WTC11 (cell line): Measurements from ENCODE around the gene C2CD5. TPM values are rescaled to one million over a fixed set of nuclear protein-coding genes. Genes with fewer than 3 reads are reported as not detected.

Experiments
- ATAC-seq: fragments of 200-7000 bp; cut with Tn5 transposase; 2 replicates; pipeline ENCODE4 v1.10.0; 2021; ENCODE audit warnings: mild to moderate bottlenecking, moderate library complexity
- CTCF ChIA-PET: fragments of 300-600 bp; sonication (Branson Sonifier 250); formaldehyde crosslinking; loops from one replicate; lab custom pipeline; 2021; ENCODE audit warnings: antibody characterized with exemption; lab: Charles Lee
- POLR2A ChIA-PET: fragments of 350-600 bp; sonication (Branson Sonifier 250); formaldehyde crosslinking; loops from one replicate; lab custom pipeline; 2021; ENCODE audit warnings: antibody characterized with exemption; lab: Charles Lee
- DNase-seq: peaks from one replicate; pipeline ENCODE4 v3.0.0; 2021; ENCODE audit warnings: low spot score
- H3K27ac Mint-ChIP-seq: 2 replicates; pipeline ENCODE4 v1.8.0; 2021; ENCODE audit warnings: mixed read lengths
- H3K27me3 Mint-ChIP-seq: 2 replicates; pipeline ENCODE4 v1.8.0; 2021; ENCODE audit warnings: low read depth, mild to moderate bottlenecking, moderate library complexity, mixed read lengths
- H3K36me3 Mint-ChIP-seq: 2 replicates; pipeline ENCODE4 v1.8.0; 2021; ENCODE audit warnings: mixed read lengths
- H3K4me1 Mint-ChIP-seq: 2 replicates; pipeline ENCODE4 v1.8.0; 2022; ENCODE audit warnings: mixed read lengths
- H3K4me3 Mint-ChIP-seq: 2 replicates; pipeline ENCODE4 v1.8.0; 2021; ENCODE audit warnings: mild to moderate bottlenecking, moderate library complexity, mixed read lengths
- H3K9me3 Mint-ChIP-seq: 2 replicates; pipeline ENCODE4 v1.8.0; 2021; ENCODE audit warnings: mixed read lengths
- ATF1 ChIP-seq: sonication (generic); formaldehyde crosslinking; IDR thresholded peaks from 2 replicates; pipeline ENCODE4 v1.8.1; 2023; ENCODE audit warnings: mild to moderate bottlenecking, moderate library complexity, missing genetic modification reagents
- FOXK1 ChIP-seq: sonication (generic); formaldehyde crosslinking; IDR thresholded peaks from 2 replicates; pipeline ENCODE4 v1.8.0; 2022; ENCODE audit warnings: mild to moderate bottlenecking, moderate library complexity, missing genetic modification reagents
- GABPB1 ChIP-seq: sonication (generic); formaldehyde crosslinking; IDR thresholded peaks from 2 replicates; pipeline ENCODE4 v1.8.1; 2023; ENCODE audit warnings: mild to moderate bottlenecking, missing genetic modification reagents
- JAZF1 ChIP-seq: fragments of 250-450 bp; sonication (Bioruptor Pico); IDR thresholded peaks from 2 replicates; pipeline ENCODE4 v1.9.0; 2021; ENCODE audit warnings: moderate library complexity, mild to moderate bottlenecking, inconsistent platforms
- SMAD3 ChIP-seq: sonication (generic); formaldehyde crosslinking; IDR thresholded peaks from 2 replicates; pipeline ENCODE4 v1.8.0; 2022; ENCODE audit warnings: missing genetic modification reagents, mild to moderate bottlenecking, borderline replicate concordance
- TCF7 ChIP-seq: sonication (generic); formaldehyde crosslinking; IDR thresholded peaks from 2 replicates; pipeline ENCODE4 v1.8.0; 2022; ENCODE audit warnings: mild to moderate bottlenecking, low read depth, missing genetic modification reagents, moderate library complexity
- TEAD1 ChIP-seq: sonication (generic); formaldehyde crosslinking; IDR thresholded peaks from 2 replicates; pipeline ENCODE4 v1.8.0; 2022; ENCODE audit warnings: mild to moderate bottlenecking, missing genetic modification reagents
- TEAD4 ChIP-seq: sonication (generic); formaldehyde crosslinking; IDR thresholded peaks from 2 replicates; pipeline ENCODE4 v1.8.0; 2022; ENCODE audit warnings: mild to moderate bottlenecking, missing genetic modification reagents
- ZNF138 ChIP-seq: sonication (generic); formaldehyde crosslinking; conservative IDR thresholded peaks from 2 replicates; pipeline ENCODE4 v1.8.1; 2022; ENCODE audit warnings: mild to moderate bottlenecking, moderate library complexity, missing genetic modification reagents
- total RNA-seq: library from RNA; stranded (reverse); gene quantifications from 3 replicates; pipeline ENCODE4 v1.2.3, GENCODE V29; 2021
- TF ChIP-seq, protein P1 (sequence below): sonication (generic); formaldehyde crosslinking; IDR thresholded peaks from 2 replicates; pipeline ENCODE4 v1.8.0; 2023; ENCODE audit warnings: mild to moderate bottlenecking, missing genetic modification reagents
- TF ChIP-seq, protein P2 (sequence below): fragments of 250-450 bp; sonication (Bioruptor Pico); IDR thresholded peaks from 2 replicates; pipeline ENCODE4 v2.1.2; 2022; ENCODE audit warnings: mild to moderate bottlenecking, moderate library complexity
- TF ChIP-seq, protein P3 (sequence below): sonication (generic); formaldehyde crosslinking; IDR thresholded peaks from 2 replicates; pipeline ENCODE4 v1.8.1; 2023; ENCODE audit warnings: mild to moderate bottlenecking, missing genetic modification reagents, moderate library complexity
- TF ChIP-seq, protein P4 (sequence below): sonication (generic); formaldehyde crosslinking; IDR thresholded peaks from 2 replicates; pipeline ENCODE4 v1.8.1; 2023; ENCODE audit warnings: mild to moderate bottlenecking, missing genetic modification reagents, borderline replicate concordance
- TF ChIP-seq, protein P5 (sequence below): sonication (generic); formaldehyde crosslinking; IDR thresholded peaks from 2 replicates; pipeline ENCODE4 v1.8.0; 2022; ENCODE audit warnings: mild to moderate bottlenecking, missing genetic modification reagents
- TF ChIP-seq, protein P6 (sequence below): fragments of 250-450 bp; sonication (Bioruptor Pico); IDR thresholded peaks from 2 replicates; pipeline ENCODE4 v1.8.0; 2021; ENCODE audit warnings: mild to moderate bottlenecking
- TF ChIP-seq, protein P7 (sequence below): sonication (generic); formaldehyde crosslinking; IDR thresholded peaks from 2 replicates; pipeline ENCODE4 v1.8.1; 2022; ENCODE audit warnings: missing genetic modification reagents, borderline replicate concordance

The C2CD5 gene
- total RNA-seq, 1 experiment from 2014 or later, result 48.1 TPM

DNA sequence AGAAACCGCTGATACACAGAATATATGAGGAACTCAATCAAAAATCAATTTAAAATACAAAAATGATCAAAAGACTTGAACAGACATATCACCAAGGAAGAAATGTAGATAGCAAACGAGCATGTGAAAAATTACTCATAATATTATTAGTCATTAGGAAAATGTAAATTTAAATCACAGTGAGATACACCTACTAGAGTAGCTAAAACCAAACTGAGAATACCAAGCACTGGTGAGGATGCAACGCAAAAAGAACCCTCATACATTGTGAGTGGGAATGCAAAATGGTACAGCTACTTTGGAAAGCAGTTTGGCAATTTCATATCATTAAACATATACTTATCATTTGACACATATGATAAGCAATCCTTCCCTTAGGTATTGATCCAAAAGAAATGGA is 108.8 kb downstream of the C2CD5 start (continued):
- TF ChIP-seq, protein P1, sequence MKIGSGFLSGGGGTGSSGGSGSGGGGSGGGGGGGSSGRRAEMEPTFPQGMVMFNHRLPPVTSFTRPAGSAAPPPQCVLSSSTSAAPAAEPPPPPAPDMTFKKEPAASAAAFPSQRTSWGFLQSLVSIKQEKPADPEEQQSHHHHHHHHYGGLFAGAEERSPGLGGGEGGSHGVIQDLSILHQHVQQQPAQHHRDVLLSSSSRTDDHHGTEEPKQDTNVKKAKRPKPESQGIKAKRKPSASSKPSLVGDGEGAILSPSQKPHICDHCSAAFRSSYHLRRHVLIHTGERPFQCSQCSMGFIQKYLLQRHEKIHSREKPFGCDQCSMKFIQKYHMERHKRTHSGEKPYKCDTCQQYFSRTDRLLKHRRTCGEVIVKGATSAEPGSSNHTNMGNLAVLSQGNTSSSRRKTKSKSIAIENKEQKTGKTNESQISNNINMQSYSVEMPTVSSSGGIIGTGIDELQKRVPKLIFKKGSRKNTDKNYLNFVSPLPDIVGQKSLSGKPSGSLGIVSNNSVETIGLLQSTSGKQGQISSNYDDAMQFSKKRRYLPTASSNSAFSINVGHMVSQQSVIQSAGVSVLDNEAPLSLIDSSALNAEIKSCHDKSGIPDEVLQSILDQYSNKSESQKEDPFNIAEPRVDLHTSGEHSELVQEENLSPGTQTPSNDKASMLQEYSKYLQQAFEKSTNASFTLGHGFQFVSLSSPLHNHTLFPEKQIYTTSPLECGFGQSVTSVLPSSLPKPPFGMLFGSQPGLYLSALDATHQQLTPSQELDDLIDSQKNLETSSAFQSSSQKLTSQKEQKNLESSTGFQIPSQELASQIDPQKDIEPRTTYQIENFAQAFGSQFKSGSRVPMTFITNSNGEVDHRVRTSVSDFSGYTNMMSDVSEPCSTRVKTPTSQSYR (CRISPR knock-in tag), result no peak
- TF ChIP-seq, protein P2, sequence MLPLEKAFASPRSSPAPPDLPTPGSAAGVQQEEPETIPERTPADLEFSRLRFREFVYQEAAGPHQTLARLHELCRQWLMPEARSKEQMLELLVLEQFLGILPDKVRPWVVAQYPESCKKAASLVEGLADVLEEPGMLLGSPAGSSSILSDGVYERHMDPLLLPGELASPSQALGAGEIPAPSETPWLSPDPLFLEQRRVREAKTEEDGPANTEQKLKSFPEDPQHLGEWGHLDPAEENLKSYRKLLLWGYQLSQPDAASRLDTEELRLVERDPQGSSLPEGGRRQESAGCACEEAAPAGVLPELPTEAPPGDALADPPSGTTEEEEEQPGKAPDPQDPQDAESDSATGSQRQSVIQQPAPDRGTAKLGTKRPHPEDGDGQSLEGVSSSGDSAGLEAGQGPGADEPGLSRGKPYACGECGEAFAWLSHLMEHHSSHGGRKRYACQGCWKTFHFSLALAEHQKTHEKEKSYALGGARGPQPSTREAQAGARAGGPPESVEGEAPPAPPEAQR (CRISPR knock-in tag), result no peak
- TF ChIP-seq FOXK1 (no peak), ZNF138 (CRISPR knock-in tag) (no peak), ATF1 (CRISPR knock-in tag) (no peak), GABPB1 (CRISPR knock-in tag) (no peak), SMAD3 (CRISPR knock-in tag) (no peak)
- TF ChIP-seq, protein P3, sequence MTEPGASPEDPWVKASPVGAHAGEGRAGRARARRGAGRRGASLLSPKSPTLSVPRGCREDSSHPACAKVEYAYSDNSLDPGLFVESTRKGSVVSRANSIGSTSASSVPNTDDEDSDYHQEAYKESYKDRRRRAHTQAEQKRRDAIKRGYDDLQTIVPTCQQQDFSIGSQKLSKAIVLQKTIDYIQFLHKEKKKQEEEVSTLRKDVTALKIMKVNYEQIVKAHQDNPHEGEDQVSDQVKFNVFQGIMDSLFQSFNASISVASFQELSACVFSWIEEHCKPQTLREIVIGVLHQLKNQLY (CRISPR knock-in tag), result no peak
- TF ChIP-seq, protein P4, sequence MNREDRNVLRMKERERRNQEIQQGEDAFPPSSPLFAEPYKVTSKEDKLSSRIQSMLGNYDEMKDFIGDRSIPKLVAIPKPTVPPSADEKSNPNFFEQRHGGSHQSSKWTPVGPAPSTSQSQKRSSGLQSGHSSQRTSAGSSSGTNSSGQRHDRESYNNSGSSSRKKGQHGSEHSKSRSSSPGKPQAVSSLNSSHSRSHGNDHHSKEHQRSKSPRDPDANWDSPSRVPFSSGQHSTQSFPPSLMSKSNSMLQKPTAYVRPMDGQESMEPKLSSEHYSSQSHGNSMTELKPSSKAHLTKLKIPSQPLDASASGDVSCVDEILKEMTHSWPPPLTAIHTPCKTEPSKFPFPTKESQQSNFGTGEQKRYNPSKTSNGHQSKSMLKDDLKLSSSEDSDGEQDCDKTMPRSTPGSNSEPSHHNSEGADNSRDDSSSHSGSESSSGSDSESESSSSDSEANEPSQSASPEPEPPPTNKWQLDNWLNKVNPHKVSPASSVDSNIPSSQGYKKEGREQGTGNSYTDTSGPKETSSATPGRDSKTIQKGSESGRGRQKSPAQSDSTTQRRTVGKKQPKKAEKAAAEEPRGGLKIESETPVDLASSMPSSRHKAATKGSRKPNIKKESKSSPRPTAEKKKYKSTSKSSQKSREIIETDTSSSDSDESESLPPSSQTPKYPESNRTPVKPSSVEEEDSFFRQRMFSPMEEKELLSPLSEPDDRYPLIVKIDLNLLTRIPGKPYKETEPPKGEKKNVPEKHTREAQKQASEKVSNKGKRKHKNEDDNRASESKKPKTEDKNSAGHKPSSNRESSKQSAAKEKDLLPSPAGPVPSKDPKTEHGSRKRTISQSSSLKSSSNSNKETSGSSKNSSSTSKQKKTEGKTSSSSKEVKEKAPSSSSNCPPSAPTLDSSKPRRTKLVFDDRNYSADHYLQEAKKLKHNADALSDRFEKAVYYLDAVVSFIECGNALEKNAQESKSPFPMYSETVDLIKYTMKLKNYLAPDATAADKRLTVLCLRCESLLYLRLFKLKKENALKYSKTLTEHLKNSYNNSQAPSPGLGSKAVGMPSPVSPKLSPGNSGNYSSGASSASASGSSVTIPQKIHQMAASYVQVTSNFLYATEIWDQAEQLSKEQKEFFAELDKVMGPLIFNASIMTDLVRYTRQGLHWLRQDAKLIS (CRISPR knock-in tag), result no peak
- TF ChIP-seq, protein P5, sequence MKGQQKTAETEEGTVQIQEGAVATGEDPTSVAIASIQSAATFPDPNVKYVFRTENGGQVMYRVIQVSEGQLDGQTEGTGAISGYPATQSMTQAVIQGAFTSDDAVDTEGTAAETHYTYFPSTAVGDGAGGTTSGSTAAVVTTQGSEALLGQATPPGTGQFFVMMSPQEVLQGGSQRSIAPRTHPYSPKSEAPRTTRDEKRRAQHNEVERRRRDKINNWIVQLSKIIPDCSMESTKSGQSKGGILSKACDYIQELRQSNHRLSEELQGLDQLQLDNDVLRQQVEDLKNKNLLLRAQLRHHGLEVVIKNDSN (CRISPR knock-in tag), result no peak
- TF ChIP-seq, protein P6, sequence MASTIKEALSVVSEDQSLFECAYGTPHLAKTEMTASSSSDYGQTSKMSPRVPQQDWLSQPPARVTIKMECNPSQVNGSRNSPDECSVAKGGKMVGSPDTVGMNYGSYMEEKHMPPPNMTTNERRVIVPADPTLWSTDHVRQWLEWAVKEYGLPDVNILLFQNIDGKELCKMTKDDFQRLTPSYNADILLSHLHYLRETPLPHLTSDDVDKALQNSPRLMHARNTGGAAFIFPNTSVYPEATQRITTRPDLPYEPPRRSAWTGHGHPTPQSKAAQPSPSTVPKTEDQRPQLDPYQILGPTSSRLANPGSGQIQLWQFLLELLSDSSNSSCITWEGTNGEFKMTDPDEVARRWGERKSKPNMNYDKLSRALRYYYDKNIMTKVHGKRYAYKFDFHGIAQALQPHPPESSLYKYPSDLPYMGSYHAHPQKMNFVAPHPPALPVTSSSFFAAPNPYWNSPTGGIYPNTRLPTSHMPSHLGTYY (CRISPR knock-in tag), result no peak

DNA sequence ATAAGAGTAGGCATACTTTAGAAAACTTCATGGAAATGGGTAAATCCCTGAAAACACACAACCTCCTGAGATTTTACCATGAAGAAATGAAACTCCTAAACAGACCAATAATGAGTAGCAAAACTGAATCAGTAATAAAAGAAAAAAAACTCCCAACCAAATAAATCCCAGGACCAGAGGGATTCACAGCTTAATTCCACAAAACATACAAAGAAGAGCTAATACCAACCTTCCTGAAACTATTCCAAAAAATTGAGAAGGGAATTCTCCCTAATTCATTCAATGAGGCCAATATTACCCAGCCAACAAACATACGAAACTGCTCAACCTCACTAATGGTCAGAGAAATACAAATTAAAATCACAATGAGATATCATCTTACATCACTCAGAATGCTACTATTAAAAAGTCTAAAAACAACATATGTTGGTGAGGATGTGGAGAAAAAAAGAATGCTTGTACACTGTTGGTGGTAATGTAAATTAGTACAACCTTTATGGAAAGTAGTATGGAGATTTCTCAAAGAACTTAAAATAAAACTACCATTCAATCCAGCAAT is 112.6 kb downstream of the C2CD5 start:
- DNase-seq (no peak), ATAC-seq (no peak)
- POLR2A ChIA-PET, result no interaction called here
- H3K27ac Mint-ChIP-seq, result no peak overlapping the region; the same call in 1 of the 2 replicates
- CTCF ChIA-PET, result no interaction called here
- H3K9me3 Mint-ChIP-seq, result no peaks in the 10 kb centered on the region
- H3K4me1 Mint-ChIP-seq, result peaks cover 6% of the 10 kb centered on the region
- H3K27me3 Mint-ChIP-seq, result no peaks in the 10 kb centered on the region
- no peaks in the 10 kb centered on the region for H3K36me3 Mint-ChIP-seq
- H3K4me3 Mint-ChIP-seq, result no peak overlapping the region
- TF ChIP-seq TEAD1 (CRISPR knock-in tag) (no peak), TCF7 (CRISPR knock-in tag) (no peak), JAZF1 (no peak), TEAD4 (CRISPR knock-in tag) (no peak)
- TF ChIP-seq, protein P4 (CRISPR knock-in tag), result no peak
- TF ChIP-seq, protein P7, sequence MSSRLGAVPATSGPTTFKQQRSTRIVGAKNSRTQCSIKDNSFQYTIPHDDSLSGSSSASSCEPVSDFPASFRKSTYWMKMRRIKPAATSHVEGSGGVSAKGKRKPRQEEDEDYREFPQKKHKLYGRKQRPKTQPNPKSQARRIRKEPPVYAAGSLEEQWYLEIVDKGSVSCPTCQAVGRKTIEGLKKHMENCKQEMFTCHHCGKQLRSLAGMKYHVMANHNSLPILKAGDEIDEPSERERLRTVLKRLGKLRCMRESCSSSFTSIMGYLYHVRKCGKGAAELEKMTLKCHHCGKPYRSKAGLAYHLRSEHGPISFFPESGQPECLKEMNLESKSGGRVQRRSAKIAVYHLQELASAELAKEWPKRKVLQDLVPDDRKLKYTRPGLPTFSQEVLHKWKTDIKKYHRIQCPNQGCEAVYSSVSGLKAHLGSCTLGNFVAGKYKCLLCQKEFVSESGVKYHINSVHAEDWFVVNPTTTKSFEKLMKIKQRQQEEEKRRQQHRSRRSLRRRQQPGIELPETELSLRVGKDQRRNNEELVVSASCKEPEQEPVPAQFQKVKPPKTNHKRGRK (CRISPR knock-in tag), result no peak
